Measurements from ENCODE around the gene U2AF2. TPM values are rescaled to one million over a fixed set of nuclear protein-coding genes. Genes with fewer than 3 reads are reported as not detected.

The U2AF2 gene
- polyA plus RNA-seq, 1 donor (not counting 4 experiments of a cell fraction or from before 2014, with no cell fraction given) = 109 TPM

DNA sequence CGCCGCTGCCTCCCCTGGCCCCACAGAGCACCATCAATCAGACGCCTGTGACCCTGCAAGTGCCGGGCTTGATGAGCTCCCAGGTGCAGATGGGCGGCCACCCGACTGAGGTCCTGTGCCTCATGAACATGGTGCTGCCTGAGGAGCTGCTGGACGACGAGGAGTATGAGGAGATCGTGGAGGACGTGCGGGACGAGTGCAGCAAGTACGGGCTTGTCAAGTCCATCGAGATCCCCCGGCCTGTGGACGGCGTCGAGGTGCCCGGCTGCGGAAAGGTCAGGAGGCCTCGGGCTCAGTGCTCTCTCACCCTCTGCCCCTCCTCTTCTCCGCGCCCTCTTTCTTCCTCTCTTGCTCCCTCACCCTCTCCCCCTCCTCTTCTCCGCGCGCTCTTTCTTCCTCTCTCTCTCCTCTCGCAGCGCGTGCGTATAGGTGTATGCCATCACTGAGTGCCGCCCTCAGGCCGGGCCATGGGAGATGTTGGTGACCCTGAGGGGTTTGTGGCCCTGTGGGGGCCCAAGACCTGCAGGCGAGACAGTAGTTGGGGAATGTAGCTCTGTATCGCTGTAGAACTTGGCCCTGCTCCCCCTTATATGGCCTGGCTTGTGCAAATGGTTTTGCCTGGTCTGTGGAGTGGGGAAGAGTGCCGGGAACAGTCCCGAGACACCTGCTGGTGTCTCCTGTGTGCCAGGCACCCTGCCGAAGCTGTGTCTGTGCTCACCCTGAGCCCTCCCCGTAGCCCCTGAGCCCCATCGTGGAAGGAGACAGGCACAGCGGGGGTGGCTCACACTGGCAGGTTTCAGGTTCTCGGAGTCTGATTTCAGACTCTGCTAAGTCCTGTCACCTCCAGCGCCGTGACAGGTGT lies 14.8 kb downstream of the U2AF2 start:
- Histone ChIP-seq H3K36me3 (ENCODE audit: control insufficient read depth in 2 of 2, extremely low read depth in 1 of 2, insufficient read depth in 2 of 2, low read length in 2 of 2) (peaks cover 37 to 42% of the 10 kb centered on the region in 2 experiments), H3K9me3 (ENCODE audit: control insufficient read depth, low read depth, low read length) (no peaks in the 10 kb centered on the region), H3K27ac (ENCODE audit: control insufficient read depth, insufficient read depth, low read length) (no peak overlapping the region), H3K9ac (ENCODE audit: control insufficient read depth, extremely low read depth, insufficient read depth, low read length) (no peak overlapping the region), H3K4me3 (ENCODE audit: control insufficient read depth in 2 of 3, extremely low read depth in 1 of 3, insufficient read depth in 2 of 3, low read depth in 1 of 3, low read length in 3 of 3) (no peak overlapping the region), H3K9me1 (ENCODE audit: control insufficient read depth, extremely low read depth, insufficient read depth, low read length) (peaks cover 2% of the 10 kb centered on the region), H2AFZ (ENCODE audit: control insufficient read depth, low read length) (no peak overlapping the region), H3K4me2 (ENCODE audit: control insufficient read depth, extremely low read depth, insufficient read depth, low read depth, low read length) (no peak overlapping the region), H4K20me1 (ENCODE audit: control insufficient read depth, extremely low read depth, insufficient read depth, low read length) (peaks cover 48% of the 10 kb centered on the region), H3K79me2 (ENCODE audit: control insufficient read depth, insufficient read depth, low read length) (peaks cover 84% of the 10 kb centered on the region), H3K27me3 (ENCODE audit: control insufficient read depth, extremely low read depth, insufficient read depth, low read length) (no peaks in the 10 kb centered on the region), H3K4me1 (ENCODE audit: control insufficient read depth, extremely low read depth, insufficient read depth, low read length) (peaks cover 9% of the 10 kb centered on the region)
- TF ChIP-seq, protein P1, sequence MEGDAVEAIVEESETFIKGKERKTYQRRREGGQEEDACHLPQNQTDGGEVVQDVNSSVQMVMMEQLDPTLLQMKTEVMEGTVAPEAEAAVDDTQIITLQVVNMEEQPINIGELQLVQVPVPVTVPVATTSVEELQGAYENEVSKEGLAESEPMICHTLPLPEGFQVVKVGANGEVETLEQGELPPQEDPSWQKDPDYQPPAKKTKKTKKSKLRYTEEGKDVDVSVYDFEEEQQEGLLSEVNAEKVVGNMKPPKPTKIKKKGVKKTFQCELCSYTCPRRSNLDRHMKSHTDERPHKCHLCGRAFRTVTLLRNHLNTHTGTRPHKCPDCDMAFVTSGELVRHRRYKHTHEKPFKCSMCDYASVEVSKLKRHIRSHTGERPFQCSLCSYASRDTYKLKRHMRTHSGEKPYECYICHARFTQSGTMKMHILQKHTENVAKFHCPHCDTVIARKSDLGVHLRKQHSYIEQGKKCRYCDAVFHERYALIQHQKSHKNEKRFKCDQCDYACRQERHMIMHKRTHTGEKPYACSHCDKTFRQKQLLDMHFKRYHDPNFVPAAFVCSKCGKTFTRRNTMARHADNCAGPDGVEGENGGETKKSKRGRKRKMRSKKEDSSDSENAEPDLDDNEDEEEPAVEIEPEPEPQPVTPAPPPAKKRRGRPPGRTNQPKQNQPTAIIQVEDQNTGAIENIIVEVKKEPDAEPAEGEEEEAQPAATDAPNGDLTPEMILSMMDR (optimal IDR thresholded peaks at IDR 0.05 in 1 of 3, IDR thresholded peaks at IDR 0.05 in 1 of 3, conservative IDR thresholded peaks at IDR 0.05 in 1 of 3; ENCODE audit: extremely low read depth in 1 of 3, insufficient read depth in 2 of 3, low read length in 3 of 3) = no peak
- TF ChIP-seq EZH2 (IDR thresholded peaks at IDR 0.05; ENCODE audit: low read length) = no peak
- FAIRE-seq (no peak), DNase-seq (ENCODE audit: low read depth, low spot score) (no peak)
- dilution Hi-C loops (cut with MboI; ENCODE audit: extremely low pct_ligation_motif_present, low sequenced_read_pairs) = no loop called here

DNA sequence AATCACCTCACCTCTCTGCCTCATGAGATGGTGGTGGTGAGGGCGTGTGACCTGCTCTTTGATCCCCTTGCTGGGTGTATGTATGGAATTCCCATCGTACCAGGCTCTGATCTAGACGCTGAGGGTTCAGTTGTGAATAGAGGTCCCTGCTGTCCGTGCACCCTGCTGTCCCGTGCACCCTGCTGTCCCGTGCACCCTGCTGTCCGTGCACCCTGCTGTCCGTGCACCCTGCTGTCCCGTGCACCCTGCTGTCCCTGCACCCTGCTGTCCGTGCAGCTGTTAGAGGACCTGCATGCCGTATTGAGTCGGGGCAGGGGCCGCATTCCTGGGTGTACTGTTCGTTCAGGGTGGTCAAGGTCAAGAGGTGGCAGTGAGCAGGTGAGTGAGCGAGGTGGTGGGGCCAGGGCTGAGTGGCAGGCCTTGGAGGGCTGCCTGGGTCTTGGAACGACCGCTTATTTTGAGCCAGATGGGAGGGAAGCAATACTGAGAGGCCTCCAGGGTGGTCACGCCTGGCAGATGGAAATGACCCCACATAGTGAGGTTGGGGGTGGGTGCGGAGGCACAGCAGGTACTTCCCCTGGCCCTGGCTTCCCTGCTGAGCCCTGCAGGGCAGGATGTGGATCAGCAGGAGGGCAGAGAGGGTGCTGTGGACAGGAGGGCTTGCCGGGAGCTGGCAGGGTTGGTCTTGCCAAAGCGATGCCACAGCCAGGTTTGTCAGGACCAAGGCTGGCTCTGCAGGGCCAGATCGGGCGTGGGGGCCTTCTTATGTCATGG lies 15.6 kb downstream of the U2AF2 start:
- no peak overlapping the region for H3K9ac ChIP-seq (ENCODE audit: control insufficient read depth, extremely low read depth, insufficient read depth, low read length)
- no peak overlapping the region for H3K4me2 ChIP-seq (ENCODE audit: control insufficient read depth, extremely low read depth, insufficient read depth, low read depth, low read length)
- peaks cover 2% of the 10 kb centered on the region for H3K9me1 ChIP-seq (ENCODE audit: control insufficient read depth, extremely low read depth, insufficient read depth, low read length)
- no peaks in the 10 kb centered on the region for H3K9me3 ChIP-seq (ENCODE audit: control insufficient read depth, low read depth, low read length)
- dilution Hi-C loops (cut with MboI; ENCODE audit: extremely low pct_ligation_motif_present, low sequenced_read_pairs) = no loop called here
- no peak for FAIRE-seq
- H3K27me3 ChIP-seq (ENCODE audit: control insufficient read depth, extremely low read depth, insufficient read depth, low read length) = no peaks in the 10 kb centered on the region
- H2AFZ ChIP-seq (ENCODE audit: control insufficient read depth, low read length) = no peak overlapping the region
- TF ChIP-seq, protein P1 (optimal IDR thresholded peaks at IDR 0.05 in 1 of 3, IDR thresholded peaks at IDR 0.05 in 1 of 3, conservative IDR thresholded peaks at IDR 0.05 in 1 of 3; ENCODE audit: extremely low read depth in 1 of 3, insufficient read depth in 2 of 3, low read length in 3 of 3) = no peak
- TF ChIP-seq EZH2 (IDR thresholded peaks at IDR 0.05; ENCODE audit: low read length) = no peak
- peaks cover 34 to 42% of the 10 kb centered on the region in 2 experiments for H3K36me3 ChIP-seq (ENCODE audit: control insufficient read depth in 2 of 2, extremely low read depth in 1 of 2, insufficient read depth in 2 of 2, low read length in 2 of 2)
- peaks cover 48% of the 10 kb centered on the region for H4K20me1 ChIP-seq (ENCODE audit: control insufficient read depth, extremely low read depth, insufficient read depth, low read length)
- peaks cover 83% of the 10 kb centered on the region for H3K79me2 ChIP-seq (ENCODE audit: control insufficient read depth, insufficient read depth, low read length)
- H3K4me3 ChIP-seq (ENCODE audit: control insufficient read depth in 2 of 3, extremely low read depth in 1 of 3, insufficient read depth in 2 of 3, low read depth in 1 of 3, low read length in 3 of 3) = no peak overlapping the region
- no peak overlapping the region for H3K27ac ChIP-seq (ENCODE audit: control insufficient read depth, insufficient read depth, low read length)
- H3K4me1 ChIP-seq (ENCODE audit: control insufficient read depth, extremely low read depth, insufficient read depth, low read length) = peaks cover 9% of the 10 kb centered on the region
- DNase-seq (ENCODE audit: low read depth, low spot score) = no peak

Measured in keratinocyte (primary cell).